GM12872 (cell line): Measurements from ENCODE around the gene BCO1.

Source experiments
- CTCF ChIP-seq: IDR thresholded peaks from 3 replicates; pipeline ENCODE4 v1.5.1; 2011; ENCODE audit warnings: low read depth, mild to moderate bottlenecking, low read length, moderate library complexity; ENCODE audit not compliant: insufficient read depth

The BCO1 gene

GRCh38 chr16:81266680-81267095, 28.2 kb downstream of the BCO1 start:
- no peak for TF ChIP-seq CTCF

GRCh38 chr16:81268509-81268908, 30.0 kb downstream of the BCO1 start:
- no peak for TF ChIP-seq CTCF

- no peak for TF ChIP-seq CTCF
These were observed 34.9 kb downstream of the BCO1 start for GRCh38 chr16:81273223-81273950.

GRCh38 chr16:81275064-81275532, 36.6 kb downstream of the BCO1 start:
- no peak for TF ChIP-seq CTCF

- TF ChIP-seq CTCF: no peak
These were observed 37.3 kb downstream of the BCO1 start for GRCh38 chr16:81275795-81276194.

GRCh38 chr16:81276323-81276722, 37.8 kb downstream of the BCO1 start:
- no peak for TF ChIP-seq CTCF

- TF ChIP-seq CTCF: no peak
These were observed 39.1 kb downstream of the BCO1 start for GRCh38 chr16:81277541-81278080.
